GM13976 (cell line): Measurements from ENCODE around the gene SNCB.

Experiments used
- DNase-seq: peaks from one replicate; pipeline ENCODE4 v3.0.0; 2012; ENCODE audit warnings: low spot score
- CTCF ChIP-seq: IDR thresholded peaks from 2 replicates; pipeline ENCODE4 v1.5.1; 2012; ENCODE audit warnings: borderline replicate concordance, mild to moderate bottlenecking; ENCODE audit not compliant: insufficient read depth; ENCODE audit errors: extremely low read depth, missing control alignments, control extremely low read depth
- in situ Hi-C: fragments of 300-500 bp; cut with MboI; formaldehyde crosslinking; loops from one replicate; pipeline ENCODE4 v1.12.0; 2022; ENCODE audit warnings: low sequenced_read_pairs, mixed read lengths, inconsistent platforms; ENCODE audit not compliant: unreplicated experiment

SNCB gene

GRCh38 chr5:176650354-176650884 lies 20.1 kb upstream of the SNCB start:
- no peak for TF ChIP-seq CTCF
- in situ Hi-C loops, result loop anchor here (25.0 kb wide), 1 partner anchor 312 kb away; no protein-coding TSS in a partner anchor
- no peak for DNase-seq

- no peak for DNase-seq
- TF ChIP-seq CTCF, result no peak
- in situ Hi-C loops, result no loop called here
Observed at GRCh38 chr5:176648474-176649194, 18.3 kb upstream of the SNCB start.

GRCh38 chr5:176647843-176648473 lies 17.6 kb upstream of the SNCB start:
- in situ Hi-C loops, result no loop called here
- no peak for TF ChIP-seq CTCF
- DNase-seq, result peak; percentile 28

- TF ChIP-seq CTCF, result peak; percentile 45
- in situ Hi-C loops, result no loop called here
- DNase-seq, result peak; percentile 100
Observed at GRCh38 chr5:176647030-176647842, 16.9 kb upstream of the SNCB start, which contains the start of gene TSPAN17. TSPAN17 (plus strand) TSS chr5:176647484; CDS start chr5:176647616, 132 bp downstream.

- in situ Hi-C loops, result no loop called here
- no peak for TF ChIP-seq CTCF
- no peak for DNase-seq
Observed at GRCh38 chr5:176646707-176647029, 16.3 kb upstream of the SNCB start.

GRCh38 chr5:176646049-176646706 lies 15.8 kb upstream of the SNCB start:
- in situ Hi-C loops, result no loop called here
- no peak for TF ChIP-seq CTCF
- DNase-seq, result no peak
